ENCODE measurements around the gene C3orf22. TPM values are rescaled to one million over a fixed set of nuclear protein-coding genes. Genes with fewer than 3 reads are reported as not detected.

Gene C3orf22
- total and polyA plus RNA-seq, 9 donors: 0.04 to 0.40 (median 0.21) TPM; not detected in 5

DNA sequence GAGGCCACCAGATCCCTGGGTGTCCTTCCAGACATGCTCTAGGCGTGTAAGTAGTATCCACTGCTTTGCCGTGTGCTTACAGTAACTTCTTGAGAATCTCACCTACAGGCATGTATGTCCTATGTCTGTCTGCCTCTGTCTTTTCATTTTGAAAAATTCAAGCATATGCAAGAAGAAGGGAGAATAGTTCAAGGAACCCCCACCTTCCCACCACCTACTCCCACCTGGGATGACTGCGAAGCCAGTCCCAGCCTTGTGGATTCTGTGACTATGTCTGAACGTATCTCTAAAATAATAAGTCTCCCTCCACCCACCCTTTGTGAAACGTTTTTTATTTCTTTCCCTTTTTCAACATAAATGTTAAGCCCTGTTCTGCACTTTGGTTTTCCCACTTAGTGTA is 19.8 kb downstream of the C3orf22 start:
- H3K4me3 ChIP-seq: no peak overlapping the region
- WGBS, 3 donors: 32 to 47% (median 34%) methylated on average over 5 of the region's 5 CpGs
- TF ChIP-seq POLR2A (IDR thresholded peaks at IDR 0.05) (no peak), EP300 (IDR thresholded peaks at IDR 0.05) (no peak)
- TF ChIP-seq, protein P1, sequence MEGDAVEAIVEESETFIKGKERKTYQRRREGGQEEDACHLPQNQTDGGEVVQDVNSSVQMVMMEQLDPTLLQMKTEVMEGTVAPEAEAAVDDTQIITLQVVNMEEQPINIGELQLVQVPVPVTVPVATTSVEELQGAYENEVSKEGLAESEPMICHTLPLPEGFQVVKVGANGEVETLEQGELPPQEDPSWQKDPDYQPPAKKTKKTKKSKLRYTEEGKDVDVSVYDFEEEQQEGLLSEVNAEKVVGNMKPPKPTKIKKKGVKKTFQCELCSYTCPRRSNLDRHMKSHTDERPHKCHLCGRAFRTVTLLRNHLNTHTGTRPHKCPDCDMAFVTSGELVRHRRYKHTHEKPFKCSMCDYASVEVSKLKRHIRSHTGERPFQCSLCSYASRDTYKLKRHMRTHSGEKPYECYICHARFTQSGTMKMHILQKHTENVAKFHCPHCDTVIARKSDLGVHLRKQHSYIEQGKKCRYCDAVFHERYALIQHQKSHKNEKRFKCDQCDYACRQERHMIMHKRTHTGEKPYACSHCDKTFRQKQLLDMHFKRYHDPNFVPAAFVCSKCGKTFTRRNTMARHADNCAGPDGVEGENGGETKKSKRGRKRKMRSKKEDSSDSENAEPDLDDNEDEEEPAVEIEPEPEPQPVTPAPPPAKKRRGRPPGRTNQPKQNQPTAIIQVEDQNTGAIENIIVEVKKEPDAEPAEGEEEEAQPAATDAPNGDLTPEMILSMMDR (IDR thresholded peaks at IDR 0.05): no peak
- H3K9me3 ChIP-seq: no peaks in the 10 kb centered on the region
- DNase-seq: no peak
- no peaks in the 10 kb centered on the region for H3K36me3 ChIP-seq
- intact Hi-C loops (cut with DNase I): no loop called here
- no peaks in the 10 kb centered on the region for H3K4me1 ChIP-seq (ENCODE audit: insufficient read depth)
- no peak overlapping the region for H3K27ac ChIP-seq
- no peaks in the 10 kb centered on the region for H3K27me3 ChIP-seq

DNA sequence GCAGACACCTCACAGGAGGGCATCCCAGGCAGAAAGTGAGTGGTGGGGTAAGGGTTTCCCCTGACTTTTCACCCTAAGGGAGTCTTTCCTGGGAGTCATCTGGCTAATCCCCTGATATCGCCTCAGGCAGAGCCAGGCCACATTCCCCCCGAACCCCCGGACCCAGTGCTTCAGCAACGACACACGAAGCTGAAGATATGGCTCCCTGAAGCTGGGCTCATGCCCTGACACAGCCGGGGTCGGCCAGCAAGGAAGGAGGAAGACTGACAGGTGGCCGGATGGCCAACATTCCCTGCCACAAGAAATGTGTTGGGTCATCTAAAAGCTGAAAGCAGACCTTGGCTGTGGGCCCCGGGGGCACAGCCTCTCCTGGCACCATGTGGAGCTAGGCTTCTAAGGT is 20.4 kb downstream of the C3orf22 start:
- TF ChIP-seq EP300 (IDR thresholded peaks at IDR 0.05): no peak
- no peak for TF ChIP-seq POLR2A (IDR thresholded peaks at IDR 0.05)
- TF ChIP-seq, protein P1 (IDR thresholded peaks at IDR 0.05): no peak
- Histone ChIP-seq H3K4me1 (ENCODE audit: insufficient read depth) (no peaks in the 10 kb centered on the region), H3K4me3 (no peak overlapping the region), H3K27ac (no peak overlapping the region), H3K27me3 (no peaks in the 10 kb centered on the region), H3K36me3 (no peaks in the 10 kb centered on the region), H3K9me3 (no peaks in the 10 kb centered on the region)
- peak in 2 of 5 donors; percentile 8 to 14 for DNase-seq
- intact Hi-C loops (cut with DNase I): no loop called here
- WGBS, 3 donors: 60 to 78% (median 62%) methylated on average over 9 of the region's 9 CpGs

DNA sequence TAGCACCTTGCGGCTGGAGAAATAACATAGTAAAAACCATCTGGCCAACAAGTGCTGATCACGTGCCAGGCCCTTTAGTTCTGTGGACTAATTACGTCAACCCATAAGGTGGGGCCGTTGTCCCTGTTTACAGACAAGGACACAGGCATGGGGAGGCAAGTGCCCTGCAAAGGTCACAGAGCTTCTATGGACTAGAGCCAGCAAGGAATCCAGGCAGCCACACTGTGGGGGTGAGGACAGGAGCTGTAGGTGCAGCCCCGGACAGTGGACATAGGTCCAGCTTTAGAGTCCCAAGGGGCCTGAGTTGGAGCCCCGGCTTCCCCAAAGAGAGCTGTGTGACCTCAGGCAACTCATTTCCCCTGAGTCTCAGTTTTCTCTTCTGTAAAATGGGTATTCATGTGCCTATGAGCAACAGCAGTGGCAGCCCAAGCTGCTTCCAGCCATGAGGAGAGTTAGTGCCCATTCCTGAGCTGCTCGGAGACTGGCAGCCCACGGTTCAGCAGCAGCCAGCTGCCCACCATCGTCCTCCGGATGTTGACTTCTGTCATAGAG is 20.9 kb downstream of the C3orf22 start:
- Histone ChIP-seq H3K4me1 (ENCODE audit: insufficient read depth) (no peaks in the 10 kb centered on the region), H3K9me3 (no peaks in the 10 kb centered on the region), H3K36me3 (no peaks in the 10 kb centered on the region), H3K27me3 (no peaks in the 10 kb centered on the region), H3K27ac (no peak overlapping the region), H3K4me3 (no peak overlapping the region)
- DNase-seq: peak in 3 of 5 donors; percentile 6 to 13 (median 10)
- 55 to 69% (median 58%) methylated on average over 10 of the region's 10 CpGs for WGBS, 3 donors
- intact Hi-C loops (cut with DNase I): no loop called here
- TF ChIP-seq POLR2A (IDR thresholded peaks at IDR 0.05) (no peak), EP300 (IDR thresholded peaks at IDR 0.05) (no peak)
- TF ChIP-seq, protein P1 (IDR thresholded peaks at IDR 0.05): no peak

DNA sequence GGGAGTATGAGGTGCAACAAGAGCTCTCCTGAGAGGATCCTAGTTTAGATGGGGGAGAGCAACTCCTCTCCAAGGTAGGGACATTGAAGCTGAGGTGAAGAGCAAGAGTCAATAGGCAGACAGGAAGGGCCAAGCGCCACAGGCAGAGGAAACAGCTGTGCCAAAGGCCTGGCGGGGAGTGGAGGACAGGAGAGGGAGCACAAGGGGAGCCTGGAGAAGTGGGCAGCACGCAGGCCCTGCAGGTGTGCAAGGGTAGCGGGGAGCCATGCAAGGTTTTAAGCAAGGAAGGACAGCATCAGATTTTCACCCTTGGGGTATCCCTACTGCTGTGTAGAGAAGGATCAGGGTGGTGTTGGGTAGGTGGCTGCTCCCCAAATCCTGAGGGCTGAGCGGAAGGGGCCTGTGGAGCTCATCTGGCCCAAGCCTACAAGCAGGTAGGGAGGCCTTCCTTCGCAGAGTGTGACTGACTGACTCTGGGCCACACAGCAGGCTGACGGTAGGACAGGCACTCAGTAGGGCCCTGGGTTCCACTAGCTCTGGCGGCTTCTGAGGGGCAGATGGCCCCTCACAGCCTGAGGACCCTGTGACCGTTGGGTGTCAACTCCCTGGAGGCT is 21.5 kb downstream of the C3orf22 start:
- peak in 1 of 5 donors; percentile 12 for DNase-seq
- no peaks in the 10 kb centered on the region for H3K36me3 ChIP-seq
- no peak overlapping the region for H3K4me3 ChIP-seq
- no peaks in the 10 kb centered on the region for H3K27me3 ChIP-seq
- intact Hi-C loops (cut with DNase I): no loop called here
- H3K4me1 ChIP-seq (ENCODE audit: insufficient read depth): no peaks in the 10 kb centered on the region
- TF ChIP-seq EP300 (IDR thresholded peaks at IDR 0.05) (no peak), POLR2A (IDR thresholded peaks at IDR 0.05) (no peak)
- TF ChIP-seq, protein P1 (IDR thresholded peaks at IDR 0.05): no peak
- 66 to 80% (median 70%) methylated on average over 9 of the region's 9 CpGs for WGBS, 3 donors
- no peaks in the 10 kb centered on the region for H3K9me3 ChIP-seq
- H3K27ac ChIP-seq: no peak overlapping the region

Measured in ovary (tissue), 9 donors.